ENCODE data around the gene UPK1B. TPM values are rescaled to one million over a fixed set of nuclear protein-coding genes. Genes with fewer than 3 reads are reported as not detected.

Gene UPK1B
- total and polyA plus RNA-seq, 2 donors (not counting 3 experiments of a cell fraction or from before 2014, with no cell fraction given), result not detected

GRCh38 chr3:119194237-119195150 is 21.1 kb downstream of the UPK1B start:
- no peak for DNase-seq (ENCODE audit: low read depth, low spot score)
- H3K27me3 ChIP-seq (ENCODE audit: control insufficient read depth in 2 of 2, insufficient read depth in 2 of 2, low read length in 2 of 2), result peaks cover 2% of the 10 kb centered on the region in 2 experiments
- POLR2A ChIA-PET, result no interaction called here
- H3K36me3 ChIP-seq (ENCODE audit: control insufficient read depth in 2 of 2, extremely low read depth in 1 of 2, insufficient read depth in 2 of 2, low read length in 2 of 2), result no peaks in the 10 kb centered on the region
- H3K4me3 ChIP-seq (replicated peaks in 1 of 3; ENCODE audit: insufficient read depth in 1 of 3, low read depth in 1 of 3, low read length in 3 of 3), result no peak overlapping the region
- H3K9me1 ChIP-seq (replicated peaks; ENCODE audit: control insufficient read depth, extremely low read depth, insufficient read depth, low read length), result no peaks in the 10 kb centered on the region
- BruUV-seq (replicated peaks), result no TSS peak
- no peaks in the 10 kb centered on the region for H4K20me1 ChIP-seq (replicated peaks; ENCODE audit: control insufficient read depth, extremely low read depth, insufficient read depth, low read length)
- H3K79me2 ChIP-seq (ENCODE audit: control insufficient read depth, insufficient read depth, low read length), result no peaks in the 10 kb centered on the region
- H3K9me3 ChIP-seq (replicated peaks; ENCODE audit: control insufficient read depth, insufficient read depth, low read length), result no peaks in the 10 kb centered on the region
- FAIRE-seq, result no peak
- intact Hi-C loops (cut with micrococcal nuclease) (no loop called here), dilution Hi-C loops (cut with MboI; ENCODE audit: extremely low pct_ligation_motif_present, low sequenced_read_pairs) (no loop called here)
- no peak for TF ChIP-seq EZH2 (IDR thresholded peaks at IDR 0.05; ENCODE audit: borderline replicate concordance, low read depth, low read length, severe bottlenecking)
- no peak for TF ChIP-seq JUN (IDR thresholded peaks at IDR 0.05; ENCODE audit: borderline replicate concordance, insufficient read depth, insufficient read length, low read depth)
- TF ChIP-seq GATA2 (IDR thresholded peaks at IDR 0.05; ENCODE audit: insufficient read depth, insufficient read length, low read depth, low read length), result no peak
- no peak for TF ChIP-seq POLR2A (IDR thresholded peaks at IDR 0.05; ENCODE audit: low read depth, low read length)
- TF ChIP-seq POLR2AphosphoS5 (IDR thresholded peaks at IDR 0.05; ENCODE audit: insufficient read depth, low read depth, low read length), result no peak
- TF ChIP-seq MYC (IDR thresholded peaks at IDR 0.05; ENCODE audit: low read depth, low read length), result no peak
- no peak for TF ChIP-seq MAX (IDR thresholded peaks at IDR 0.05; ENCODE audit: insufficient read depth, insufficient read length)
- TF ChIP-seq FOS (IDR thresholded peaks at IDR 0.05; ENCODE audit: borderline replicate concordance, insufficient read depth, low read length), result no peak
- TF ChIP-seq CTCF (IDR thresholded peaks at IDR 0.05; ENCODE audit: extremely low read depth in 1 of 2, insufficient read depth in 1 of 2, low read depth in 1 of 2, low read length in 2 of 2), result no peak
- H3K4me2 ChIP-seq (ENCODE audit: insufficient read depth, low read length), result no peak overlapping the region
- H3K27ac ChIP-seq (ENCODE audit: insufficient read depth, low read depth, low read length), result no peak overlapping the region
- H3K9ac ChIP-seq (replicated peaks; ENCODE audit: extremely low read depth, insufficient read depth, low read length), result no peak overlapping the region
- CTCF ChIA-PET, result no interaction called here
- no peak overlapping the region for H2AFZ ChIP-seq (ENCODE audit: low read depth, low read length)
- no peaks in the 10 kb centered on the region for H3K4me1 ChIP-seq (ENCODE audit: control insufficient read depth, extremely low read depth, insufficient read depth, low read length)
